HepG2 (cell line): ENCODE measurements around the gene EVI5. TPM values are rescaled to one million over a fixed set of nuclear protein-coding genes. Genes with fewer than 3 reads are reported as not detected.

Experiments used
- HOXD1 ChIP-seq: sonication (generic); formaldehyde crosslinking; IDR thresholded peaks from 2 replicates; pipeline ENCODE4 v1.5.0; 2020; ENCODE audit warnings: missing genetic modification reagents
- KDM1A ChIP-seq: IDR thresholded peaks from 2 replicates; pipeline ENCODE4 v1.6.1; 2016; ENCODE audit warnings: missing compliant biosample characterization
- RORA ChIP-seq: sonication (generic); formaldehyde crosslinking; IDR thresholded peaks from 2 replicates; pipeline ENCODE4 v1.5.0; 2020; ENCODE audit warnings: mild to moderate bottlenecking, missing genetic modification reagents, moderate library complexity
- SETDB1 ChIP-seq: sonication (generic); formaldehyde crosslinking; IDR thresholded peaks from 2 replicates; pipeline ENCODE4 v1.5.1; 2020; ENCODE audit warnings: missing genetic modification reagents, mild to moderate bottlenecking, borderline replicate concordance
- ZNF558 ChIP-seq: sonication (generic); formaldehyde crosslinking; IDR thresholded peaks from 2 replicates; pipeline ENCODE4 v1.9.0; 2022; ENCODE audit warnings: mild to moderate bottlenecking, missing genetic modification reagents, borderline replicate concordance
- ZNF672 ChIP-seq: sonication (generic); formaldehyde crosslinking; IDR thresholded peaks from 2 replicates; pipeline ENCODE4 v1.8.1; 2022; ENCODE audit warnings: missing genetic modification reagents
- polyA plus RNA-seq, 8 experiments: library from polyadenylated mRNA; depleted of rRNA in 3 of 8; stranded (reverse) in 7 of 8; unstranded in 1 of 8; fragments of >200 nt; fragmentation: Illumina TruSeq in 4 of 8; extraction: Trizol in 4 of 8; gene quantifications; 2 replicates each; pipeline versions ENCODE4 v1.2.1 to v1.2.3, GENCODE V29; 2011 to 2016; ENCODE audit warnings: low read depth in 4 of 8, missing spikeins in 1 of 8, mixed read lengths in 1 of 8; ENCODE audit not compliant: insufficient read depth in 1 of 8
- total RNA-seq, 5 experiments: library from RNA; depleted of rRNA; stranded (reverse); fragments of >200 nt; fragmentation: Illumina TruSeq; extraction: Trizol; gene quantifications; 2 replicates each; pipeline ENCODE4 v1.2.3, GENCODE V29; 2016; ENCODE audit warnings: low read depth in 1 of 5
- TF ChIP-seq, protein P1 (sequence below): sonication (generic); formaldehyde crosslinking; IDR thresholded peaks from 2 replicates; pipeline ENCODE4 v1.4.0; 2020; ENCODE audit warnings: mild to moderate bottlenecking, missing genetic modification reagents
- TF ChIP-seq, protein P2 (sequence below): sonication (generic); formaldehyde crosslinking; IDR thresholded peaks from 2 replicates; pipeline ENCODE4 v1.8.0; 2022; ENCODE audit warnings: low read depth, missing genetic modification reagents
- TF ChIP-seq, protein P3 (sequence below): sonication (generic); formaldehyde crosslinking; IDR thresholded peaks from 2 replicates; pipeline ENCODE4 v1.4.0; 2020; ENCODE audit warnings: mild to moderate bottlenecking, missing genetic modification reagents
- TF ChIP-seq, protein P4 (sequence below): sonication (generic); formaldehyde crosslinking; IDR thresholded peaks from one replicate; pipeline ENCODE4 v1.5.1; 2020; ENCODE audit warnings: mild to moderate bottlenecking, missing genetic modification reagents; ENCODE audit errors: not compliant biosample characterization

Gene EVI5
- total and polyA plus RNA-seq, 2 of the 13 experiments (the other 11 are each of a cell fraction or from before 2014, with no cell fraction given) = 4.0 to 12.6 TPM

DNA sequence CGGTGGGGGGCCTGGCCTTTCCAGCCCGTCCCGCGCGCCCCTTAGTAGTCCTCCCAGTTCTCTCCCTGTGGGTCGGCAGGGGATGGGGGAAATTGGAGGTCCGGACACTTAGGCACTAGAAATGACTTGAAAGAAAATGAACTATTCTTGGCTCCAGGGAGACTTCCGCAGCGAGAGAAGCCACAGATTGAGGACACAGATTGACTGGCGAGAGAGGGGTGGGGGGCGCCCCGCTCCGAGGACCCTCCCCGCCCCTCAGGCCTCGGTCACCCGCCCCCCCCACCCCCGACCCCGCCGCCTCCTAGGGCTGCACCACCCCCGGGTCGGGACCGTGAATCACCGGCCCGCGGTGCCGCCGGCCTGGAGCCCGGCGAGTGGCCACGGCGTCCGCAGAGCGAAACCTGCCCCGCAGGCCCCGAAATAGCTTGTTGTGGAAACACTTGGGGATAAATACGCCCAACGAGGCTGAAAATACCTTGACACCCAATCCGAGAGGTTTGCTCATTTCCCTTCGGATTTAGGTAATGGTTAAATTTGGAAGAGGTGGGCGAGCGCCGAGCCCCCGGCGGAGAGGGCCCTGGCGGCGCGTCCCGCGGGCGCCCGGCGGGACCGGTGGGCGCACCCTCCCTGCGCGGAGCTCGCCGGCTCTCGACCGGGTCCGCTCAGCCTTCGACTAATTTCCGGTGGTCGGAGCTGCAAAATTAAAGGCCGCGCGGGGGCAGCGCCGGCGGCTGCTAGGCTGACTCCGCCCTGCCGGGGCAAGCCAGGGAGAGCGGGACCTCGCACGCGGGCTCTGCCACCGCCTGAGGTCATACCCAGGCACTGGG, 298.4 kb downstream of the EVI5 start, which contains the start of gene GFI1 (continued):
- TF ChIP-seq HOXD1 (peak; percentile 63; the same call in 1 of the 2 replicates), ZNF558 (CRISPR knock-in tag) (no peak; the same call in 1 of the 2 replicates), KDM1A (no peak), RORA (no peak), SETDB1 (CRISPR knock-in tag) (no peak), ZNF672 (CRISPR knock-in tag) (no peak)
- TF ChIP-seq, protein P1, sequence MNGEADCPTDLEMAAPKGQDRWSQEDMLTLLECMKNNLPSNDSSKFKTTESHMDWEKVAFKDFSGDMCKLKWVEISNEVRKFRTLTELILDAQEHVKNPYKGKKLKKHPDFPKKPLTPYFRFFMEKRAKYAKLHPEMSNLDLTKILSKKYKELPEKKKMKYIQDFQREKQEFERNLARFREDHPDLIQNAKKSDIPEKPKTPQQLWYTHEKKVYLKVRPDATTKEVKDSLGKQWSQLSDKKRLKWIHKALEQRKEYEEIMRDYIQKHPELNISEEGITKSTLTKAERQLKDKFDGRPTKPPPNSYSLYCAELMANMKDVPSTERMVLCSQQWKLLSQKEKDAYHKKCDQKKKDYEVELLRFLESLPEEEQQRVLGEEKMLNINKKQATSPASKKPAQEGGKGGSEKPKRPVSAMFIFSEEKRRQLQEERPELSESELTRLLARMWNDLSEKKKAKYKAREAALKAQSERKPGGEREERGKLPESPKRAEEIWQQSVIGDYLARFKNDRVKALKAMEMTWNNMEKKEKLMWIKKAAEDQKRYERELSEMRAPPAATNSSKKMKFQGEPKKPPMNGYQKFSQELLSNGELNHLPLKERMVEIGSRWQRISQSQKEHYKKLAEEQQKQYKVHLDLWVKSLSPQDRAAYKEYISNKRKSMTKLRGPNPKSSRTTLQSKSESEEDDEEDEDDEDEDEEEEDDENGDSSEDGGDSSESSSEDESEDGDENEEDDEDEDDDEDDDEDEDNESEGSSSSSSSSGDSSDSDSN (CRISPR knock-in tag) = peak; percentile 63; the same call in 1 of the 2 replicates
- TF ChIP-seq, protein P2, sequence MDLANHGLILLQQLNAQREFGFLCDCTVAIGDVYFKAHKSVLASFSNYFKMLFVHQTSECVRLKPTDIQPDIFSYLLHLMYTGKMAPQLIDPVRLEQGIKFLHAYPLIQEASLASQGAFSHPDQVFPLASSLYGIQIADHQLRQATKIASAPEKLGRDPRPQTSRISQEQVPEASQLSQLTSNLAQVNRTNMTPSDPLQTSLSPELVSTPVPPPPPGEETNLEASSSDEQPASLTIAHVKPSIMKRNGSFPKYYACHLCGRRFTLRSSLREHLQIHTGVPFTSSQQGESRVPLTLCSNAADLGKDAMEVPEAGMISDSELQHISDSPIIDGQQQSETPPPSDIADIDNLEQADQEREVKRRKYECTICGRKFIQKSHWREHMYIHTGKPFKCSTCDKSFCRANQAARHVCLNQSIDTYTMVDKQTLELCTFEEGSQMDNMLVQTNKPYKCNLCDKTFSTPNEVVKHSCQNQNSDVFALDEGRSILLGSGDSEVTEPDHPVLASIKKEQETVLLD = peak; percentile 44; the same call in 1 of the 2 replicates
- TF ChIP-seq, protein P3, sequence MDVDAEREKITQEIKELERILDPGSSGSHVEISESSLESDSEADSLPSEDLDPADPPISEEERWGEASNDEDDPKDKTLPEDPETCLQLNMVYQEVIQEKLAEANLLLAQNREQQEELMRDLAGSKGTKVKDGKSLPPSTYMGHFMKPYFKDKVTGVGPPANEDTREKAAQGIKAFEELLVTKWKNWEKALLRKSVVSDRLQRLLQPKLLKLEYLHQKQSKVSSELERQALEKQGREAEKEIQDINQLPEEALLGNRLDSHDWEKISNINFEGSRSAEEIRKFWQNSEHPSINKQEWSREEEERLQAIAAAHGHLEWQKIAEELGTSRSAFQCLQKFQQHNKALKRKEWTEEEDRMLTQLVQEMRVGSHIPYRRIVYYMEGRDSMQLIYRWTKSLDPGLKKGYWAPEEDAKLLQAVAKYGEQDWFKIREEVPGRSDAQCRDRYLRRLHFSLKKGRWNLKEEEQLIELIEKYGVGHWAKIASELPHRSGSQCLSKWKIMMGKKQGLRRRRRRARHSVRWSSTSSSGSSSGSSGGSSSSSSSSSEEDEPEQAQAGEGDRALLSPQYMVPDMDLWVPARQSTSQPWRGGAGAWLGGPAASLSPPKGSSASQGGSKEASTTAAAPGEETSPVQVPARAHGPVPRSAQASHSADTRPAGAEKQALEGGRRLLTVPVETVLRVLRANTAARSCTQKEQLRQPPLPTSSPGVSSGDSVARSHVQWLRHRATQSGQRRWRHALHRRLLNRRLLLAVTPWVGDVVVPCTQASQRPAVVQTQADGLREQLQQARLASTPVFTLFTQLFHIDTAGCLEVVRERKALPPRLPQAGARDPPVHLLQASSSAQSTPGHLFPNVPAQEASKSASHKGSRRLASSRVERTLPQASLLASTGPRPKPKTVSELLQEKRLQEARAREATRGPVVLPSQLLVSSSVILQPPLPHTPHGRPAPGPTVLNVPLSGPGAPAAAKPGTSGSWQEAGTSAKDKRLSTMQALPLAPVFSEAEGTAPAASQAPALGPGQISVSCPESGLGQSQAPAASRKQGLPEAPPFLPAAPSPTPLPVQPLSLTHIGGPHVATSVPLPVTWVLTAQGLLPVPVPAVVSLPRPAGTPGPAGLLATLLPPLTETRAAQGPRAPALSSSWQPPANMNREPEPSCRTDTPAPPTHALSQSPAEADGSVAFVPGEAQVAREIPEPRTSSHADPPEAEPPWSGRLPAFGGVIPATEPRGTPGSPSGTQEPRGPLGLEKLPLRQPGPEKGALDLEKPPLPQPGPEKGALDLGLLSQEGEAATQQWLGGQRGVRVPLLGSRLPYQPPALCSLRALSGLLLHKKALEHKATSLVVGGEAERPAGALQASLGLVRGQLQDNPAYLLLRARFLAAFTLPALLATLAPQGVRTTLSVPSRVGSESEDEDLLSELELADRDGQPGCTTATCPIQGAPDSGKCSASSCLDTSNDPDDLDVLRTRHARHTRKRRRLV (CRISPR knock-in tag) = no peak
- TF ChIP-seq, protein P4, sequence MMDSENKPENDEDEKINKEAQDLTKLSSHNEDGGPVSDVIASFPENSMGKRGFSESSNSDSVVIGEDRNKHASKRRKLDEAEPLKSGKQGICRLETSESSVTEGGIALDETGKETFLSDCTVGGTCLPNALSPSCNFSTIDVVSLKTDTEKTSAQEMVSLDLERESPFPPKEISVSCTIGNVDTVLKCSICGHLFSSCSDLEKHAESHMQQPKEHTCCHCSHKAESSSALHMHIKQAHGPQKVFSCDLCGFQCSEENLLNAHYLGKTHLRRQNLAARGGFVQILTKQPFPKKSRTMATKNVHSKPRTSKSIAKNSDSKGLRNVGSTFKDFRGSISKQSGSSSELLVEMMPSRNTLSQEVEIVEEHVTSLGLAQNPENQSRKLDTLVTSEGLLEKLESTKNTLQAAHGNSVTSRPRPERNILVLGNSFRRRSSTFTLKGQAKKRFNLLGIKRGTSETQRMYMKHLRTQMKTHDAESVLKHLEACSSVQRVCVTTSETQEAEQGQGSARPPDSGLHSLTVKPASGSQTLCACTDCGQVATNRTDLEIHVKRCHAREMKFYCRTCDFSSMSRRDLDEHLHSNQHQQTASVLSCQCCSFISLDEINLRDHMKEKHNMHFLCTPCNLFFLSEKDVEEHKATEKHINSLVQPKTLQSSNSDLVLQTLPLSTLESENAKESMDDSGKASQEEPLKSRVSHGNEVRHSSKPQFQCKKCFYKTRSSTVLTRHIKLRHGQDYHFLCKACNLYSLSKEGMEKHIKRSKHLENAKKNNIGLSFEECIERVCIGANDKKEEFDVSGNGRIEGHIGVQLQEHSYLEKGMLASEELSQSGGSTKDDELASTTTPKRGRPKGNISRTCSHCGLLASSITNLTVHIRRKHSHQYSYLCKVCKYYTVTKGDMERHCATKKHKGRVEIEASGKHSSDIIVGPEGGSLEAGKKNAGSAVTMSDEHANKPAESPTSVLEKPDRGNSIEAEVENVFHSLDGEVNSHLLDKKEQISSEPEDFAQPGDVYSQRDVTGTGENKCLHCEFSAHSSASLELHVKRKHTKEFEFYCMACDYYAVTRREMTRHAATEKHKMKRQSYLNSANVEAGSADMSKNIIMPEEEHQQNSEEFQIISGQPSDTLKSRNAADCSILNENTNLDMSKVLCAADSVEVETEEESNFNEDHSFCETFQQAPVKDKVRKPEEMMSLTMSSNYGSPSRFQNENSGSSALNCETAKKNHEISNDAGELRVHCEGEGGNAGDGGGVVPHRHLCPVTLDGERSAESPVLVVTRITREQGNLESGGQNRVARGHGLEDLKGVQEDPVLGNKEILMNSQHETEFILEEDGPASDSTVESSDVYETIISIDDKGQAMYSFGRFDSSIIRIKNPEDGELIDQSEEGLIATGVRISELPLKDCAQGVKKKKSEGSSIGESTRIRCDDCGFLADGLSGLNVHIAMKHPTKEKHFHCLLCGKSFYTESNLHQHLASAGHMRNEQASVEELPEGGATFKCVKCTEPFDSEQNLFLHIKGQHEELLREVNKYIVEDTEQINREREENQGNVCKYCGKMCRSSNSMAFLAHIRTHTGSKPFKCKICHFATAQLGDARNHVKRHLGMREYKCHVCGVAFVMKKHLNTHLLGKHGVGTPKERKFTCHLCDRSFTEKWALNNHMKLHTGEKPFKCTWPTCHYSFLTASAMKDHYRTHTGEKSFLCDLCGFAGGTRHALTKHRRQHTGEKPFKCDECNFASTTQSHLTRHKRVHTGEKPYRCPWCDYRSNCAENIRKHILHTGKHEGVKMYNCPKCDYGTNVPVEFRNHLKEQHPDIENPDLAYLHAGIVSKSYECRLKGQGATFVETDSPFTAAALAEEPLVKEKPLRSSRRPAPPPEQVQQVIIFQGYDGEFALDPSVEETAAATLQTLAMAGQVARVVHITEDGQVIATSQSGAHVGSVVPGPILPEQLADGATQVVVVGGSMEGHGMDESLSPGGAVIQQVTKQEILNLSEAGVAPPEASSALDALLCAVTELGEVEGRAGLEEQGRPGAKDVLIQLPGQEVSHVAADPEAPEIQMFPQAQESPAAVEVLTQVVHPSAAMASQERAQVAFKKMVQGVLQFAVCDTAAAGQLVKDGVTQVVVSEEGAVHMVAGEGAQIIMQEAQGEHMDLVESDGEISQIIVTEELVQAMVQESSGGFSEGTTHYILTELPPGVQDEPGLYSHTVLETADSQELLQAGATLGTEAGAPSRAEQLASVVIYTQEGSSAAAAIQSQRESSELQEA (CRISPR knock-in tag) = no peak
